Activated T-helper 1 cell treated with anti-CD3 and anti-CD28 coated beads, Interleukin-2, amount 50 U/mL, for 16 hours (primary cell): ENCODE results near the gene RPS24.

Experiments
- DNase-seq, 2 donors: peaks; one replicate each; pipeline ENCODE4 v3.0.0-alpha.2; 2020; ENCODE audit warnings: low read depth in 1 of 2, low spot score in 1 of 2

Gene RPS24

GRCh38 chr10:78025685-78026364 is 7.8 kb upstream of the RPS24 start:
- DNase-seq, result no peak

GRCh38 chr10:78028438-78029268 is 5.0 kb upstream of the RPS24 start:
- no peak for DNase-seq

- DNase-seq, result peak; percentile 81 to 83
Measured at GRCh38 chr10:78029269-78030226, 4.1 kb upstream of the RPS24 start, which contains the start of gene POLR3A. Gene POLR3A, minus strand, starts transcription at chr10:78029515. Its CDS starts 108 bp downstream, at chr10:78029407.

- no peak for DNase-seq
Measured at GRCh38 chr10:78033387-78033636, 351 bp upstream of the RPS24 start.

- no peak for DNase-seq
Measured at GRCh38 chr10:78035025-78035424, 1.4 kb downstream of the RPS24 start.

GRCh38 chr10:78035437-78035836 is 1.8 kb downstream of the RPS24 start:
- DNase-seq, result no peak

GRCh38 chr10:78035933-78036583 is 2.4 kb downstream of the RPS24 start:
- no peak for DNase-seq

- DNase-seq, result no peak
Measured at GRCh38 chr10:78038105-78038504, 4.4 kb downstream of the RPS24 start.

- DNase-seq, result no peak
Measured at GRCh38 chr10:78038791-78039547, 5.3 kb downstream of the RPS24 start.

- DNase-seq, result no peak
Measured at GRCh38 chr10:78039743-78040142, 6.1 kb downstream of the RPS24 start.

GRCh38 chr10:78041170-78042057 is 7.8 kb downstream of the RPS24 start:
- DNase-seq, result no peak

GRCh38 chr10:78042058-78042751 is 8.5 kb downstream of the RPS24 start:
- no peak for DNase-seq

- DNase-seq, result no peak
Measured at GRCh38 chr10:78042752-78043104, 9.1 kb downstream of the RPS24 start.

- no peak for DNase-seq
Measured at GRCh38 chr10:78044179-78044578, 10.5 kb downstream of the RPS24 start.

- no peak for DNase-seq
Measured at GRCh38 chr10:78044699-78045098, 11.0 kb downstream of the RPS24 start.

- DNase-seq, result no peak
Measured at GRCh38 chr10:78045237-78045636, 11.6 kb downstream of the RPS24 start.

- no peak for DNase-seq
Measured at GRCh38 chr10:78045856-78046255, 12.2 kb downstream of the RPS24 start.

- no peak for DNase-seq
Measured at GRCh38 chr10:78046711-78047269, 13.1 kb downstream of the RPS24 start.
